GM21390 (cell line): ENCODE data around the gene IFRD1.
A peak's percentile ranks its signal among the peaks of the same experiment; 100 is the strongest.

Source experiments
- ATAC-seq: cut with Tn5 transposase; IDR thresholded peaks from one replicate; pipeline ENCODE4 v1.9.1; 2021; ENCODE audit not compliant: unreplicated experiment

IFRD1 gene

GRCh38 chr7:112449902-112450806 lies at the start of gene IFRD1:
TSS of gene IFRD1 (plus strand) at chr7:112450460. CDS start at chr7:112450689, 229 bp downstream.
- peak; percentile 64 for ATAC-seq

GRCh38 chr7:112404321-112404720 lies 45.9 kb upstream of the IFRD1 start:
- ATAC-seq, result no peak

GRCh38 chr7:112405286-112405685 lies 45.0 kb upstream of the IFRD1 start:
- ATAC-seq, result no peak

- ATAC-seq, result no peak
Measured at GRCh38 chr7:112407261-112407660, 43.0 kb upstream of the IFRD1 start.

- no peak for ATAC-seq
Measured at GRCh38 chr7:112410092-112410491, 40.2 kb upstream of the IFRD1 start.

GRCh38 chr7:112411186-112411795 lies 39.0 kb upstream of the IFRD1 start:
- ATAC-seq, result no peak

GRCh38 chr7:112414855-112415490 lies 35.3 kb upstream of the IFRD1 start:
- peak; percentile 65 for ATAC-seq

GRCh38 chr7:112416127-112416526 lies 34.1 kb upstream of the IFRD1 start:
- ATAC-seq, result no peak

GRCh38 chr7:112419543-112420130 lies 30.6 kb upstream of the IFRD1 start:
- ATAC-seq, result no peak

- ATAC-seq, result no peak
Measured at GRCh38 chr7:112420236-112420861, 29.9 kb upstream of the IFRD1 start.

GRCh38 chr7:112421666-112422486 lies 28.4 kb upstream of the IFRD1 start:
- no peak for ATAC-seq

- ATAC-seq, result peak; percentile 61
Measured at GRCh38 chr7:112422842-112423496, 27.3 kb upstream of the IFRD1 start.

- no peak for ATAC-seq
Measured at GRCh38 chr7:112423987-112424386, 26.3 kb upstream of the IFRD1 start.

GRCh38 chr7:112427984-112428383 lies 22.3 kb upstream of the IFRD1 start:
- ATAC-seq, result no peak

GRCh38 chr7:112428715-112429114 lies 21.5 kb upstream of the IFRD1 start:
- ATAC-seq, result no peak

GRCh38 chr7:112430649-112431048 lies 19.6 kb upstream of the IFRD1 start:
- no peak for ATAC-seq

- no peak for ATAC-seq
Measured at GRCh38 chr7:112431803-112432202, 18.5 kb upstream of the IFRD1 start.

GRCh38 chr7:112433289-112433688 lies 17.0 kb upstream of the IFRD1 start:
- ATAC-seq, result no peak

GRCh38 chr7:112437072-112437471 lies 13.2 kb upstream of the IFRD1 start:
- ATAC-seq, result no peak

GRCh38 chr7:112439476-112439875 lies 10.8 kb upstream of the IFRD1 start:
- no peak for ATAC-seq
